Measurements from ENCODE around the gene WSB2.

DNA sequence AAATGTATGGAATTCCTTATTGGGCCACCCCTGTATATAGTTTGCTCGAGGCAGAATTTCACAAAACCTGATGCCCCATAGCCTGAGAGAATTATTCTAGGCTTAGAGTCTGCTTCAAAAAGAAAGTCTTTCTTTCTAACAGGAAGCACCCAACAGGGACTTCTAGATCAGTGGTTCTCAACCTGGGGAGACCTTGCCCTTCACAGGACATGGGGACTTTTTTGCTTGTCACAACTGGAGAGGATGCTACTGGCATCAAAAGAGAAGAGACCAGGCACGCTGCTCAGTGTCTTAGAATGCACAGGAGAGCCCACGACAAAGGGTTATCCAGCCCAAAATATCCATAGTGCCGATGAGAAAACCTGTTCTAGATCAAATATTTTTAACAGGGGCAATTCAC lies 18.9 kb downstream of the WSB2 start:
- TF ChIP-seq POLR2AphosphoS5 (IDR thresholded peaks at IDR 0.05; ENCODE audit: low read depth, low read length) (no peak), TAF1 (IDR thresholded peaks at IDR 0.05; ENCODE audit: borderline replicate concordance, low read depth, low read length) (no peak), POLR2A (IDR thresholded peaks at IDR 0.05; ENCODE audit: low read depth, low read length) (no peak)

All from GM12892 (cell line).